ENCODE data around the gene JMJD8.

DNA sequence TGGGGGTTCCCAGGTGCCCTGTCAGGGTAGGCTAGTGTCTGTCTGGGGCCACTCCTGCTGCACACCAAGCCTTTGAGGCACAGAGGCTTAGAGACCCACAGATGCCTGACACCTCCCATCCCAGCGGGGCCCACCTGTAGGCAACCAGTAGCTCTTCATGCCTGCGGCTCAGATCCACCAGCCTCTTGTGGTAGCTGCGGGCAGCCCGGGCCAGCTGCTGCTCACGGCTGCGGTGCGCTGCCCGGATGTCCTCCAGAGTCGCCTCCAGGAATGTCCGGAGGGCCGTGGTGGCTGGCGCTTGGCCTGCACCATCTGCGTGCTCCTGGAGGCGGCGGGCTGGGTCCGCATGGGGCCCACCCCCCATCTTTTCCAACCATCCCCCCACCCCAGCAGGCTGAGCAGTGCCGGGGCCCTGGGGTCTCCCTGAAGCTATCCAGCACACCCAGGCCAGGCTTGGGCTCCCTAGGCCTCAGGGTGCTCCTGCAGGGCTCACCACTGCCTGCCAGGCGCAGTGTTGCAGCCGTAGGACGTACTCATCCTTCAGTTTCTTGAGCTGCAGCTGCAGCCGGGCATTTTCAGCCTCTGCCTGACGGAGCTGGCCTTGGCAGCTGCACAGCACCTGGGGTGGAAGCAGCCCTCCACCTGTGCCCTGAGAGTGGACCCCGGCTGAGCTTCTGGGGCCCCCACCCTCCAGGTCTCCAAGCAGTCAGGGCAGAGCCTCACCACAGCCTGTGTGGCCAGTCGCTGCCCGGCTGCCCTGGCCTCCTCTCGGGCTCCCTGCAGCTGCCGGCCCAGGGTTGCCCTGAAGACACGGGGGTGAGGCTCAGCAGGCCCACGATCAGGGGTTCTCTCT lies 40.3 kb upstream of the JMJD8 start:
- TF ChIP-seq EZH2phosphoT487 (IDR thresholded peaks at IDR 0.05; ENCODE audit: insufficient read depth, low read depth) (no peak), EZH2 (IDR thresholded peaks at IDR 0.05; ENCODE audit: insufficient read depth, poor library complexity, severe bottlenecking) (no peak)

All from GM23248 (cell line).